Transverse colon (tissue), 4 donors: ENCODE data around the gene SYNGR1. TPM values are rescaled to one million over a fixed set of nuclear protein-coding genes. Genes with fewer than 3 reads are reported as not detected.

Experiments
- DNase-seq: peaks from one replicate; pipeline ENCODE4 v3.0.0-alpha.2; 2019
- H3K27ac ChIP-seq, 4 donors: fragments of 200-600 bp; sonication (generic); 2 replicates each; pipeline ENCODE4 v1.5.1; 2016 to 2018; ENCODE audit warnings: inconsistent platforms in 4 of 4
- H3K27me3 ChIP-seq: fragments of 200-600 bp; sonication (generic); 2 replicates; pipeline ENCODE4 v1.5.1; 2017; ENCODE audit warnings: inconsistent platforms
- H3K36me3 ChIP-seq, 4 donors: fragments of 200-600 bp; sonication (generic); 2 replicates each; pipeline ENCODE4 v1.5.1; 2017 to 2019; ENCODE audit warnings: inconsistent platforms in 4 of 4
- H3K4me1 ChIP-seq, 4 donors: fragments of 200-600 bp; sonication (generic); 2 replicates each; pipeline ENCODE4 v1.5.1; 2017 to 2020; ENCODE audit warnings: inconsistent platforms in 4 of 4
- H3K4me3 ChIP-seq, 4 donors: fragments of 200-600 bp; sonication (generic); 1 replicate in 1 of 4; 2 replicates in 3 of 4; pipeline versions ENCODE4 v1.5.1 to v1.6.1; 2017 to 2019; ENCODE audit warnings: inconsistent platforms in 4 of 4
- H3K9me3 ChIP-seq, 2 donors: fragments of 200-600 bp; sonication (generic); 2 replicates each; pipeline ENCODE4 v1.5.1; 2017 to 2019; ENCODE audit warnings: inconsistent platforms in 2 of 2
- CTCF ChIP-seq, 5 experiments: fragments of 200-600 bp in 3 of 5; fragments of 450-650 bp in 2 of 5; sonication (generic) in 3 of 5; IDR thresholded peaks; 1 replicate in 2 of 5; 2 replicates in 3 of 5; pipeline ENCODE4 v1.5.1; 2016 to 2017; ENCODE audit warnings: antibody characterized with exemption in 5 of 5, inconsistent platforms in 3 of 5, mild to moderate bottlenecking in 2 of 5, moderate library complexity in 1 of 5
- EP300 ChIP-seq: sonication (generic); formaldehyde crosslinking; IDR thresholded peaks from one replicate; pipeline ENCODE4 v1.6.1; 2017; ENCODE audit warnings: antibody characterized with exemption, low read depth
- POLR2A ChIP-seq: fragments of 450-650 bp; IDR thresholded peaks from one replicate; pipeline ENCODE4 v1.6.1; 2016; ENCODE audit warnings: antibody characterized with exemption, mild to moderate bottlenecking, moderate library complexity
- POLR2AphosphoS5 ChIP-seq, 3 donors: sonication (generic); formaldehyde crosslinking; IDR thresholded peaks; one replicate each; pipeline ENCODE4 v1.6.1; 2016; ENCODE audit warnings: antibody characterized with exemption in 3 of 3
- WGBS, 2 donors: methylation state at CpG; one replicate each; pipeline ENCODE4 v1.1.5; 2018; ENCODE audit warnings: low coverage in 1 of 2; 5-methylcytosine and 5-hydroxymethylcytosine counted together
- in situ Hi-C, 4 donors: fragments of 200-750 bp; cut with MboI; loops; one replicate each; pipeline versions ENCODE4 v1.15.0 to v1.15.1; 2017; ENCODE audit warnings: low sequenced_read_pairs in 3 of 4, low pct_ligation_motif_present in 1 of 4, low pct_unique_long_range_greater_than_20kb in 1 of 4
- intact Hi-C: fragments of 100-400 bp; cut with DNase I; formaldehyde crosslinking; loops from one replicate; pipeline ENCODE4 v1.15.1; 2023; ENCODE audit warnings: low total_unique reads
- total RNA-seq, 4 donors: library from RNA; depleted of rRNA; stranded (reverse); fragments of >200 nt; gene quantifications; one replicate each; pipeline ENCODE4 v1.1.0, GENCODE V29; 2016

SYNGR1 gene
- total RNA-seq, 4 donors from 2014 or later = 6.7 to 10.5 (median 8.0) TPM

GRCh38 chr22:39362271-39362670 lies 12.5 kb downstream of the SYNGR1 start:
- no peak for DNase-seq
- Histone ChIP-seq H3K4me1 (peaks cover 0 to 4% (median 0%) of the 10 kb centered on the region in 4 donors), H3K36me3 (no peaks in the 10 kb centered on the region), H3K9me3 (no peaks in the 10 kb centered on the region), H3K27me3 (no peaks in the 10 kb centered on the region), H3K4me3 (no peak overlapping the region), H3K27ac (no peak overlapping the region)
- 80% methylated on average over 3 of the region's 11 CpGs; no CpG with 5 or more reads in 1 of the 2 donors for WGBS, 2 donors
- TF ChIP-seq POLR2AphosphoS5 (IDR thresholded peaks at IDR 0.05) (no peak), CTCF (IDR thresholded peaks at IDR 0.05) (no peak), POLR2A (no peak), EP300 (no peak)
- intact Hi-C loops = no loop called here
- in situ Hi-C loops = no loop called here

GRCh38 chr22:39362932-39363331 lies 13.1 kb downstream of the SYNGR1 start:
- no peak overlapping the region for H3K4me3 ChIP-seq
- no peak overlapping the region for H3K27ac ChIP-seq
- no peaks in the 10 kb centered on the region for H3K36me3 ChIP-seq
- H3K4me1 ChIP-seq = peaks cover 0 to 4% (median 0%) of the 10 kb centered on the region in 4 donors
- no peak for TF ChIP-seq CTCF (IDR thresholded peaks at IDR 0.05)
- TF ChIP-seq EP300 = no peak
- no peak for TF ChIP-seq POLR2A
- no peak for TF ChIP-seq POLR2AphosphoS5 (IDR thresholded peaks at IDR 0.05)
- intact Hi-C loops = no loop called here
- 81 to 83% methylated on average over 2 to 4 of the region's 4 CpGs for WGBS, 2 donors
- no peaks in the 10 kb centered on the region for H3K9me3 ChIP-seq
- DNase-seq = no peak
- no peaks in the 10 kb centered on the region for H3K27me3 ChIP-seq
- in situ Hi-C loops = no loop called here

GRCh38 chr22:39363751-39364515 lies 14.1 kb downstream of the SYNGR1 start:
- DNase-seq = no peak
- H3K27me3 ChIP-seq = no peaks in the 10 kb centered on the region
- no peak overlapping the region for H3K27ac ChIP-seq
- H3K36me3 ChIP-seq = no peaks in the 10 kb centered on the region
- WGBS, 2 donors = 33 to 67% methylated on average over 3 to 19 of the region's 19 CpGs
- H3K4me3 ChIP-seq = no peak overlapping the region
- peaks cover 0 to 4% (median 0%) of the 10 kb centered on the region in 4 donors for H3K4me1 ChIP-seq
- in situ Hi-C loops (no loop called here), intact Hi-C loops (no loop called here)
- TF ChIP-seq POLR2A (no peak), CTCF (IDR thresholded peaks at IDR 0.05) (no peak), POLR2AphosphoS5 (IDR thresholded peaks at IDR 0.05) (no peak), EP300 (no peak)
- no peaks in the 10 kb centered on the region for H3K9me3 ChIP-seq

- no peak overlapping the region for H3K4me3 ChIP-seq
- H3K27ac ChIP-seq = no peak overlapping the region
- no peaks in the 10 kb centered on the region for H3K27me3 ChIP-seq
- DNase-seq = no peak
- H3K36me3 ChIP-seq = no peaks in the 10 kb centered on the region
- no peaks in the 10 kb centered on the region for H3K9me3 ChIP-seq
- intact Hi-C loops (no loop called here), in situ Hi-C loops (no loop called here)
- no peak for TF ChIP-seq CTCF (IDR thresholded peaks at IDR 0.05)
- TF ChIP-seq EP300 = no peak
- no peak for TF ChIP-seq POLR2AphosphoS5 (IDR thresholded peaks at IDR 0.05)
- no peak for TF ChIP-seq POLR2A
- H3K4me1 ChIP-seq = peaks cover 0 to 4% (median 0%) of the 10 kb centered on the region in 4 donors
- 45 to 64% methylated on average over 7 to 11 of the region's 11 CpGs for WGBS, 2 donors
These were observed 15.1 kb downstream of the SYNGR1 start for GRCh38 chr22:39364714-39365491.
